Measurements from ENCODE around the gene MSLN. TPM values are rescaled to one million over a fixed set of nuclear protein-coding genes. Genes with fewer than 3 reads are reported as not detected.

The MSLN gene
- total and polyA plus RNA-seq, 2 of the 8 experiments (the other 6 are each of a cell fraction or from before 2014, with no cell fraction given): 0.28 to 0.50 TPM

- Histone ChIP-seq H2AK5ac (ENCODE audit: low read depth, low read length) (no peak overlapping the region), H2BK12ac (ENCODE audit: low read depth, low read length) (no peak overlapping the region), H3K56ac (replicated peaks; ENCODE audit: insufficient read length, low read depth, low read length) (no peak overlapping the region), H3K36me3 (ENCODE audit: control insufficient read depth in 2 of 4, insufficient read depth in 4 of 4, low read length in 3 of 4) (peaks cover 5 to 48% (median 14%) of the 10 kb centered on the region in 4 experiments; a peak in 5 of 8 replicates), H3K18ac (ENCODE audit: extremely low read depth, low read length) (no peak overlapping the region), H2BK120ac (replicated peaks; ENCODE audit: low read depth, low read length) (no peak overlapping the region), H2BK5ac (ENCODE audit: low read depth, low read length) (no peak overlapping the region), H3K9me3 (ENCODE audit: insufficient read depth in 2 of 2, low read depth in 1 of 2, low read length in 1 of 2) (no peaks in the 10 kb centered on the region), H3K4me1 (replicated peaks in 1 of 4; ENCODE audit: control insufficient read depth in 3 of 4, insufficient read depth in 4 of 4, low read length in 3 of 4) (peaks cover 0 to 14% (median 6%) of the 10 kb centered on the region in 4 experiments; a peak in 4 of 7 replicates), H3K79me2 (ENCODE audit: control insufficient read depth in 1 of 2, insufficient read depth in 2 of 2, low read length in 2 of 2) (peaks cover 0 to 16% of the 10 kb centered on the region in 2 experiments; a peak in 1 of 4 replicates), H3K23me2 (ENCODE audit: low read depth, low read length) (peaks cover 9% of the 10 kb centered on the region; the same call in 1 of the 2 replicates), H3K23ac (ENCODE audit: insufficient read length) (no peak overlapping the region), H3K4ac (replicated peaks; ENCODE audit: insufficient read length, low read depth, low read length) (no peak overlapping the region), H2BK20ac (ENCODE audit: low read length) (no peak overlapping the region), H3K4me3 (ENCODE audit: extremely low read depth in 1 of 4, insufficient read depth in 2 of 4, low read depth in 3 of 4, low read length in 4 of 4) (no peak overlapping the region), H3K79me1 (ENCODE audit: low read depth, low read length) (peaks cover 5% of the 10 kb centered on the region; the same call in 1 of the 2 replicates), H4K5ac (ENCODE audit: insufficient read length, low read depth, low read length) (no peak overlapping the region), H3K27me3 (replicated peaks in 1 of 4; ENCODE audit: control insufficient read depth in 3 of 4, extremely low read depth in 1 of 4, insufficient read depth in 3 of 4, low read length in 3 of 4) (no peaks in the 10 kb centered on the region), H2AFZ (ENCODE audit: low read length) (no peak overlapping the region), H2BK15ac (ENCODE audit: low read length) (no peak overlapping the region), H3K9ac (replicated peaks in 1 of 4; ENCODE audit: extremely low read depth in 1 of 4, low read depth in 3 of 4, low read length in 3 of 4) (no peak overlapping the region), H4K91ac (replicated peaks; ENCODE audit: insufficient read length, low read length) (no peak overlapping the region), H3K4me2 (ENCODE audit: insufficient read depth in 1 of 2, low read depth in 2 of 2, low read length in 2 of 2) (no peak overlapping the region; a peak in 1 of 4 replicates), H3K14ac (ENCODE audit: insufficient read length) (no peak overlapping the region), H4K8ac (ENCODE audit: extremely low read depth, insufficient read depth, low read length) (no peak overlapping the region), H4K20me1 (replicated peaks in 1 of 2; ENCODE audit: control insufficient read depth in 1 of 2, insufficient read depth in 2 of 2, low read length in 2 of 2) (peaks cover 6 to 33% of the 10 kb centered on the region in 2 experiments), H3K27ac (ENCODE audit: low read depth, low read length) (no peak overlapping the region)
- WGBS, 2 experiments (ENCODE audit: extremely low coverage in 1 of 2, insufficient coverage in 1 of 2, insufficient read length in 1 of 2, insufficient replicate concordance in 2 of 2, low coverage in 1 of 2, low lambda C conversion rate in 2 of 2, missing lambda C conversion rate in 1 of 2): 95% methylated on average over 13 of the region's 17 CpGs; no CpG with 5 or more reads in 1 of the 2 experiments
- ChIA-PET CTCF (ENCODE audit: partially characterized antibody) (interaction anchor here (13.7 kb wide), 1 partner anchor 68 kb away, joined by 424 read pairs; the partner anchor contains the start of genes ANTKMT, CCDC78, HAGHL and METRN), POLR2A (ENCODE audit: partially characterized antibody) (interaction anchor here (3.0 to 4.4 kb wide), 2 partner anchors 11 to 70 kb away, joined by 20 to 24 read pairs; partner anchors contain the start of genes ANTKMT and GNG13)
- FAIRE-seq (no peak), DNase-seq (ENCODE audit: low read depth in 1 of 2, low spot score in 2 of 2) (no peak)
- TF ChIP-seq TAF1 (IDR thresholded peaks at IDR 0.05; ENCODE audit: low read depth, low read length): no peak
- TF ChIP-seq TCF12 (IDR thresholded peaks at IDR 0.05; ENCODE audit: low read depth, low read length): no peak
- TF ChIP-seq BACH1 (IDR thresholded peaks at IDR 0.05; ENCODE audit: low read length): no peak
- no peak for TF ChIP-seq RFX5 (IDR thresholded peaks at IDR 0.05; ENCODE audit: borderline replicate concordance, low read depth, low read length)
- TF ChIP-seq JUN (IDR thresholded peaks at IDR 0.05; ENCODE audit: low read depth, low read length): no peak
- TF ChIP-seq CBX5 (IDR thresholded peaks at IDR 0.05; ENCODE audit: low read depth, low read length): no peak
- TF ChIP-seq CBX8 (IDR thresholded peaks at IDR 0.05; ENCODE audit: borderline replicate concordance, low read depth, low read length): no peak
- TF ChIP-seq SP1 (IDR thresholded peaks at IDR 0.05; ENCODE audit: low read depth, low read length): no peak
- TF ChIP-seq CEBPB (IDR thresholded peaks at IDR 0.05; ENCODE audit: low read depth, low read length): no peak
- TF ChIP-seq FOSL1 (IDR thresholded peaks at IDR 0.05; ENCODE audit: insufficient read depth, low read depth, low read length): no peak
- no peak for TF ChIP-seq POLR2AphosphoS5 (IDR thresholded peaks at IDR 0.05; ENCODE audit: low read depth, low read length)
- no peak for TF ChIP-seq RXRA (IDR thresholded peaks at IDR 0.05; ENCODE audit: insufficient read depth, low read depth, low read length)
- no peak for TF ChIP-seq POU5F1 (IDR thresholded peaks at IDR 0.05; ENCODE audit: low read depth, low read length)
- TF ChIP-seq, protein P1, sequence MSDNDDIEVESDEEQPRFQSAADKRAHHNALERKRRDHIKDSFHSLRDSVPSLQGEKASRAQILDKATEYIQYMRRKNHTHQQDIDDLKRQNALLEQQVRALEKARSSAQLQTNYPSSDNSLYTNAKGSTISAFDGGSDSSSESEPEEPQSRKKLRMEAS (IDR thresholded peaks at IDR 0.05): no peak
- TF ChIP-seq TAF7 (optimal IDR thresholded peaks at IDR 0.05; ENCODE audit: borderline replicate concordance, low read depth, low read length): no peak
Measured at GRCh38 chr16:790086-790485, 29.6 kb downstream of the MSLN start.
